ENCODE data around the gene YARS2. TPM values are rescaled to one million over a fixed set of nuclear protein-coding genes. Genes with fewer than 3 reads are reported as not detected.

YARS2 gene
- polyA plus RNA-seq, 1 donor from 2014 or later: 25.6 TPM

GRCh38 chr12:32739279-32739678 lies 16.4 kb downstream of the YARS2 start:
- H2AFZ ChIP-seq (ENCODE audit: low read depth, low read length): no peak overlapping the region
- no peak overlapping the region for H3K9ac ChIP-seq (ENCODE audit: low read length)
- H3K9me2 ChIP-seq (ENCODE audit: insufficient read depth, low read length): no peaks in the 10 kb centered on the region
- H3K4me3 ChIP-seq (ENCODE audit: low read length): no peak overlapping the region
- peaks cover 7% of the 10 kb centered on the region for H3K36me3 ChIP-seq (ENCODE audit: insufficient read depth, low read length)
- H3K27me3 ChIP-seq (ENCODE audit: insufficient read depth, low read depth, low read length): no peaks in the 10 kb centered on the region
- no peaks in the 10 kb centered on the region for H3K79me2 ChIP-seq (replicated peaks; ENCODE audit: insufficient read depth, low read length)
- H3K4me2 ChIP-seq (ENCODE audit: low read length): no peak overlapping the region
- H4K20me1 ChIP-seq (ENCODE audit: insufficient read depth): no peaks in the 10 kb centered on the region
- H3F3A ChIP-seq (ENCODE audit: insufficient read depth, low read length, poor library complexity, severe bottlenecking): no peaks in the 10 kb centered on the region
- H3K9me3 ChIP-seq (ENCODE audit: low read length): no peaks in the 10 kb centered on the region
- TF ChIP-seq, protein P1, sequence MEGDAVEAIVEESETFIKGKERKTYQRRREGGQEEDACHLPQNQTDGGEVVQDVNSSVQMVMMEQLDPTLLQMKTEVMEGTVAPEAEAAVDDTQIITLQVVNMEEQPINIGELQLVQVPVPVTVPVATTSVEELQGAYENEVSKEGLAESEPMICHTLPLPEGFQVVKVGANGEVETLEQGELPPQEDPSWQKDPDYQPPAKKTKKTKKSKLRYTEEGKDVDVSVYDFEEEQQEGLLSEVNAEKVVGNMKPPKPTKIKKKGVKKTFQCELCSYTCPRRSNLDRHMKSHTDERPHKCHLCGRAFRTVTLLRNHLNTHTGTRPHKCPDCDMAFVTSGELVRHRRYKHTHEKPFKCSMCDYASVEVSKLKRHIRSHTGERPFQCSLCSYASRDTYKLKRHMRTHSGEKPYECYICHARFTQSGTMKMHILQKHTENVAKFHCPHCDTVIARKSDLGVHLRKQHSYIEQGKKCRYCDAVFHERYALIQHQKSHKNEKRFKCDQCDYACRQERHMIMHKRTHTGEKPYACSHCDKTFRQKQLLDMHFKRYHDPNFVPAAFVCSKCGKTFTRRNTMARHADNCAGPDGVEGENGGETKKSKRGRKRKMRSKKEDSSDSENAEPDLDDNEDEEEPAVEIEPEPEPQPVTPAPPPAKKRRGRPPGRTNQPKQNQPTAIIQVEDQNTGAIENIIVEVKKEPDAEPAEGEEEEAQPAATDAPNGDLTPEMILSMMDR (IDR thresholded peaks at IDR 0.05; ENCODE audit: poor library complexity, severe bottlenecking): no peak
- H3K27ac ChIP-seq (ENCODE audit: low read length): no peak overlapping the region

- no peak overlapping the region for H3K4me2 ChIP-seq (ENCODE audit: low read length)
- peaks cover 3% of the 10 kb centered on the region for H3K36me3 ChIP-seq (ENCODE audit: insufficient read depth, low read length)
- H2AFZ ChIP-seq (ENCODE audit: low read depth, low read length): no peak overlapping the region
- H3F3A ChIP-seq (ENCODE audit: insufficient read depth, low read length, poor library complexity, severe bottlenecking): no peaks in the 10 kb centered on the region
- no peaks in the 10 kb centered on the region for H4K20me1 ChIP-seq (ENCODE audit: insufficient read depth)
- H3K27ac ChIP-seq (ENCODE audit: low read length): no peak overlapping the region
- no peak overlapping the region for H3K9ac ChIP-seq (ENCODE audit: low read length)
- no peaks in the 10 kb centered on the region for H3K27me3 ChIP-seq (ENCODE audit: insufficient read depth, low read depth, low read length)
- H3K4me3 ChIP-seq (ENCODE audit: low read length): no peak overlapping the region
- H3K9me2 ChIP-seq (ENCODE audit: insufficient read depth, low read length): no peaks in the 10 kb centered on the region
- no peak for TF ChIP-seq POLR2AphosphoS5 (IDR thresholded peaks at IDR 0.05)
- no peaks in the 10 kb centered on the region for H3K79me2 ChIP-seq (replicated peaks; ENCODE audit: insufficient read depth, low read length)
- H3K9me3 ChIP-seq (ENCODE audit: low read length): no peaks in the 10 kb centered on the region
Observed at GRCh38 chr12:32737715-32738114, 18.0 kb downstream of the YARS2 start.

- TF ChIP-seq EZH2 (IDR thresholded peaks at IDR 0.05; ENCODE audit: borderline replicate concordance, insufficient read depth, low read length, poor library complexity, severe bottlenecking): no peak
- TF ChIP-seq REST (IDR thresholded peaks at IDR 0.05; ENCODE audit: borderline replicate concordance): no peak
- no peak for TF ChIP-seq TAF1 (IDR thresholded peaks at IDR 0.05; ENCODE audit: low read depth)
- no peak for TF ChIP-seq POLR2AphosphoS5 (IDR thresholded peaks at IDR 0.05)
- no peak for TF ChIP-seq EP300 (conservative IDR thresholded peaks at IDR 0.05; ENCODE audit: poor library complexity, severe bottlenecking)
- no peak for TF ChIP-seq RAD21 (conservative IDR thresholded peaks at IDR 0.05)
- TF ChIP-seq SMC3 (conservative IDR thresholded peaks at IDR 0.05; ENCODE audit: poor library complexity): no peak
- TF ChIP-seq, protein P1 (IDR thresholded peaks at IDR 0.05; ENCODE audit: poor library complexity, severe bottlenecking): no peak
- no peak for TF ChIP-seq MXI1 (conservative IDR thresholded peaks at IDR 0.05; ENCODE audit: poor library complexity, severe bottlenecking)
- Histone ChIP-seq H3K9me3 (ENCODE audit: low read length) (no peaks in the 10 kb centered on the region), H3K27ac (ENCODE audit: low read length) (no peak overlapping the region), H4K20me1 (ENCODE audit: insufficient read depth) (no peaks in the 10 kb centered on the region), H3K9me2 (ENCODE audit: insufficient read depth, low read length) (no peaks in the 10 kb centered on the region), H2AFZ (ENCODE audit: low read depth, low read length) (no peak overlapping the region), H3F3A (ENCODE audit: insufficient read depth, low read length, poor library complexity, severe bottlenecking) (no peaks in the 10 kb centered on the region), H3K9ac (ENCODE audit: low read length) (no peak overlapping the region), H3K27me3 (ENCODE audit: insufficient read depth, low read depth, low read length) (no peaks in the 10 kb centered on the region), H3K36me3 (ENCODE audit: insufficient read depth, low read length) (peaks cover 3% of the 10 kb centered on the region), H3K4me3 (ENCODE audit: low read length) (no peak overlapping the region), H3K79me2 (replicated peaks; ENCODE audit: insufficient read depth, low read length) (no peaks in the 10 kb centered on the region), H3K4me2 (ENCODE audit: low read length) (no peak overlapping the region)
Observed at GRCh38 chr12:32736445-32736844, 19.3 kb downstream of the YARS2 start.
